A549 (cell line): ENCODE data around the gene ZDHHC22. TPM values are rescaled to one million over a fixed set of nuclear protein-coding genes. Genes with fewer than 3 reads are reported as not detected.

Experiments
- ATAC-seq, 2 experiments: fragments of 200-7000 bp in 1 of 2; fragments of >200 bp in 1 of 2; cut with Nextera tagmentation in 1 of 2; cut with Tn5 transposase in 1 of 2; 3 replicates each; pipeline versions ENCODE4 v1.8.0 to v1.9.1; 2018 to 2020; ENCODE audit warnings: mild to moderate bottlenecking in 1 of 2, moderate library complexity in 1 of 2
- CTCF ChIA-PET: fragments of 300-600 bp; sonication (Branson Sonifier 250); formaldehyde crosslinking; extraction: SDS; loops from one replicate; lab custom pipeline; 2021; ENCODE audit warnings: antibody characterized with exemption, inconsistent platforms; lab: Yijun Ruan, JAX
- POLR2A ChIA-PET: fragments of 350-600 bp; formaldehyde crosslinking; extraction: SDS; loops from one replicate; lab custom pipeline; 2021; ENCODE audit warnings: antibody characterized with exemption, inconsistent platforms; lab: Yijun Ruan, JAX
- DNase-seq, 2 experiments: peaks; one replicate each; pipeline versions ENCODE4 v3.0.0 to v3.0.0-alpha.2; 2011 to 2016; ENCODE audit warnings: low read depth in 1 of 2, low spot score in 1 of 2
- FAIRE-seq: peaks from 2 replicates; lab custom pipeline; 2011; peaks lifted over from hg19 to GRCh38; lab: Jason Lieb, UNC
- H3K27ac ChIP-seq, 2 experiments: fragments of >200 bp; sonication (Bioruptor Twin); formaldehyde crosslinking; 3 replicates each; pipeline ENCODE4 v1.5.1; 2016 to 2017
- H3K4me1 ChIP-seq: fragments of >200 bp; sonication (Bioruptor Twin); formaldehyde crosslinking; 3 replicates; pipeline ENCODE4 v1.6.1; 2016
- H3K4me2 ChIP-seq: fragments of >200 bp; sonication (Bioruptor Twin); formaldehyde crosslinking; 3 replicates; pipeline ENCODE4 v1.6.1; 2016
- H3K4me3 ChIP-seq: fragments of >200 bp; sonication (Bioruptor Twin); formaldehyde crosslinking; 3 replicates; pipeline ENCODE4 v1.5.1; 2016
- H3K9me3 ChIP-seq: fragments of >200 bp; sonication (Bioruptor Twin); formaldehyde crosslinking; 3 replicates; pipeline ENCODE4 v1.6.1; 2016
- BCL3 ChIP-seq: fragments of >200 bp; sonication (Bioruptor Twin); formaldehyde crosslinking; IDR thresholded peaks from 3 replicates; pipeline ENCODE4 v1.6.1; 2016
- E2F6 ChIP-seq: IDR thresholded peaks from 2 replicates; pipeline ENCODE4 v1.6.1; 2012; ENCODE audit warnings: low read depth, borderline replicate concordance
- EHF ChIP-seq: fragments of 250-450 bp; sonication (Bioruptor Pico); IDR thresholded peaks from 2 replicates; pipeline ENCODE4 v1.5.0; 2020; ENCODE audit warnings: mild to moderate bottlenecking
- ESRRA ChIP-seq: fragments of 150-350 bp; IDR thresholded peaks from 2 replicates; pipeline ENCODE4 v1.6.1; 2014; ENCODE audit warnings: mild to moderate bottlenecking, low read length, borderline replicate concordance
- FOXS1 ChIP-seq: fragments of 250-450 bp; sonication (Bioruptor Pico); IDR thresholded peaks from 2 replicates; pipeline ENCODE4 v1.5.0; 2020; ENCODE audit warnings: mild to moderate bottlenecking, moderate library complexity
- GATA3 ChIP-seq: IDR thresholded peaks from 2 replicates; pipeline ENCODE4 v1.6.1; 2012; ENCODE audit warnings: borderline replicate concordance
- HDAC2 ChIP-seq: fragments of 200-600 bp; sonication (generic); IDR thresholded peaks from 2 replicates; pipeline ENCODE4 v1.6.1; 2016
- HES2 ChIP-seq: fragments of >200 bp; sonication (Bioruptor Twin); formaldehyde crosslinking; IDR thresholded peaks from 2 replicates; pipeline ENCODE4 v1.6.1; 2016
- HOXB13 ChIP-seq: fragments of 250-450 bp; sonication (Bioruptor Pico); IDR thresholded peaks from 2 replicates; pipeline ENCODE4 v1.5.0; 2020; ENCODE audit warnings: low read depth, mild to moderate bottlenecking, moderate library complexity
- JUN ChIP-seq, 2 experiments: fragments of >200 bp; sonication (Bioruptor Twin); formaldehyde crosslinking; IDR thresholded peaks; 2 replicates in 1 of 2; 3 replicates in 1 of 2; pipeline ENCODE4 v1.6.1; 2016 to 2017
- JUNB ChIP-seq: fragments of >200 bp; sonication (Bioruptor Twin); formaldehyde crosslinking; IDR thresholded peaks from 2 replicates; pipeline ENCODE4 v1.6.1; 2016
- KDM1A ChIP-seq: fragments of 200-600 bp; sonication (generic); IDR thresholded peaks from 2 replicates; pipeline ENCODE4 v1.6.1; 2016; ENCODE audit warnings: low read depth, mild to moderate bottlenecking
- KDM5A ChIP-seq: fragments of 200-600 bp; sonication (generic); IDR thresholded peaks from 2 replicates; pipeline ENCODE4 v1.6.1; 2016; ENCODE audit warnings: antibody characterized with exemption, mild to moderate bottlenecking
- NFE2L2 ChIP-seq: fragments of 150-350 bp; conservative IDR thresholded peaks from 2 replicates; pipeline ENCODE4 v1.6.1; 2014; ENCODE audit warnings: low read length
- PBX3 ChIP-seq: IDR thresholded peaks from 2 replicates; pipeline ENCODE4 v1.6.1; 2012
- PHF8 ChIP-seq: fragments of 200-600 bp; sonication (generic); IDR thresholded peaks from 2 replicates; pipeline ENCODE4 v1.6.1; 2016; ENCODE audit warnings: low read depth, mild to moderate bottlenecking, antibody characterized with exemption, moderate library complexity, borderline replicate concordance
- POLR2AphosphoS2 ChIP-seq: conservative IDR thresholded peaks from 2 replicates; pipeline ENCODE4 v1.6.1; 2012; ENCODE audit warnings: low read length, improper control_type of control experiment, inconsistent platforms
- RAD21 ChIP-seq, 2 experiments: fragments of >200 bp in 1 of 2; sonication (Bioruptor Twin) in 1 of 2; formaldehyde crosslinking in 1 of 2; IDR thresholded peaks in 1 of 2; conservative IDR thresholded peaks in 1 of 2; 2 replicates in 1 of 2; 3 replicates in 1 of 2; pipeline ENCODE4 v1.6.1; 2012 to 2018; ENCODE audit warnings: inconsistent platforms in 1 of 2
- RFX5 ChIP-seq: fragments of 450-650 bp; IDR thresholded peaks from 2 replicates; pipeline ENCODE4 v1.7.1; 2014; ENCODE audit warnings: antibody characterized with exemption, mild to moderate bottlenecking, moderate library complexity
- RNF2 ChIP-seq: fragments of 200-600 bp; sonication (generic); IDR thresholded peaks from 2 replicates; pipeline ENCODE4 v1.6.1; 2016; ENCODE audit warnings: low read depth, mild to moderate bottlenecking, antibody characterized with exemption, moderate library complexity, borderline replicate concordance
- SREBF2 ChIP-seq: fragments of 450-650 bp; IDR thresholded peaks from 2 replicates; pipeline ENCODE4 v1.6.1; 2014; ENCODE audit warnings: mild to moderate bottlenecking, moderate library complexity
- TFCP2L1 ChIP-seq: fragments of 250-450 bp; sonication (Bioruptor Pico); IDR thresholded peaks from 2 replicates; pipeline ENCODE4 v1.5.0; 2021; ENCODE audit warnings: mild to moderate bottlenecking
- TP53 ChIP-seq: fragments of 250-450 bp; sonication (Bioruptor Pico); IDR thresholded peaks from 2 replicates; pipeline ENCODE4 v1.5.0; 2021; ENCODE audit warnings: mild to moderate bottlenecking, moderate library complexity
- ZC3H11A ChIP-seq: fragments of 450-650 bp; IDR thresholded peaks from 2 replicates; pipeline ENCODE4 v1.6.1; 2014; ENCODE audit warnings: antibody characterized with exemption, mild to moderate bottlenecking
- ZNF302 ChIP-seq: fragments of 250-450 bp; sonication (Bioruptor Pico); IDR thresholded peaks from 2 replicates; pipeline ENCODE4 v1.9.0; 2021; ENCODE audit warnings: inconsistent platforms, mild to moderate bottlenecking, moderate library complexity
- WGBS: methylation state at CpG from one replicate; pipeline ENCODE4 v1.1.6; 2017; ENCODE audit errors: missing lambda C conversion rate; 5-methylcytosine and 5-hydroxymethylcytosine counted together
- polyA plus RNA-seq, 4 experiments: library from polyadenylated mRNA; depleted of rRNA in 3 of 4; stranded (reverse); fragments of >200 nt; fragmentation: RNase III in 1 of 4; extraction: RNeasy Plus Mini Kit Qiagen cat#74134 plus additional on column Dnase treatment in 1 of 4; gene quantifications; 2 replicates in 3 of 4; 3 replicates in 1 of 4; pipeline ENCODE4 v1.2.3, GENCODE V29; 2011 to 2017

The ZDHHC22 gene
- polyA plus RNA-seq, 2 of the 4 experiments (the other 2 are of a cell fraction): 0.04 to 0.23 TPM

- FAIRE-seq (no peak), DNase-seq (no peak), ATAC-seq (no peak)
- no peaks in the 10 kb centered on the region for H3K9me3 ChIP-seq
- no peak overlapping the region; a peak in 1 of 6 replicates for H3K27ac ChIP-seq
- POLR2A ChIA-PET: no interaction called here
- CTCF ChIA-PET: interaction anchor here (0.8 to 4.8 kb wide), 6 partner anchors 22 to 131 kb away, joined by 3 to 25 read pairs (median 6); partner anchors contain the start of gene ZDHHC22
- WGBS: 44% methylated on average over 2 of the region's 2 CpGs
- peaks cover 12% of the 10 kb centered on the region; the same call in 2 of the 3 replicates for H3K4me1 ChIP-seq
- H3K4me3 ChIP-seq: no peak overlapping the region
- H3K4me2 ChIP-seq: no peak overlapping the region
- TF ChIP-seq PHF8 (no peak), PBX3 (no peak), TFCP2L1 (no peak), EHF (no peak), RNF2 (no peak), HDAC2 (no peak), BCL3 (no peak), JUN (IDR thresholded peaks at IDR 0.05) (no peak), GATA3 (no peak), HOXB13 (CRISPR knock-in tag) (no peak), SREBF2 (no peak), RAD21 (conservative IDR thresholded peaks at IDR 0.05 in 1 of 2, IDR thresholded peaks at IDR 0.05 in 1 of 2) (no peak), ZNF302 (CRISPR knock-in tag) (no peak), POLR2AphosphoS2 (no peak), JUNB (no peak), KDM5A (no peak), RFX5 (no peak), KDM1A (no peak), TP53 (no peak)
Measured at GRCh38 chr14:77185093-77185465, 43.5 kb upstream of the ZDHHC22 start.

- no peak overlapping the region for H3K4me3 ChIP-seq
- CTCF ChIA-PET: interaction anchor here (0.8 to 4.8 kb wide), 9 partner anchors 16 to 135 kb away, joined by 3 to 25 read pairs (median 3); partner anchors contain the start of gene ZDHHC22
- 41% methylated on average over 11 of the region's 11 CpGs for WGBS
- ATAC-seq: no peak
- no peaks in the 10 kb centered on the region for H3K9me3 ChIP-seq
- H3K27ac ChIP-seq: no peak overlapping the region; a peak in 1 of 6 replicates
- no peak for TF ChIP-seq FOXS1 (CRISPR knock-in tag)
- TF ChIP-seq E2F6: no peak
- no peak for TF ChIP-seq ESRRA
- TF ChIP-seq NFE2L2: no peak
- no peak for TF ChIP-seq POLR2AphosphoS2
- no peak for TF ChIP-seq HOXB13 (CRISPR knock-in tag)
- TF ChIP-seq ZC3H11A: no peak
- no peak for TF ChIP-seq HES2
- TF ChIP-seq TP53: no peak
- POLR2A ChIA-PET: no interaction called here
- H3K4me2 ChIP-seq: no peak overlapping the region
- peaks cover 12% of the 10 kb centered on the region; the same call in 2 of the 3 replicates for H3K4me1 ChIP-seq
- FAIRE-seq: no peak
- DNase-seq: no peak
Measured at GRCh38 chr14:77184396-77185092, 43.0 kb upstream of the ZDHHC22 start.
